Upper lobe of right lung (tissue), 1 donor: ENCODE results near the gene ERGIC2. TPM values are rescaled to one million over a fixed set of nuclear protein-coding genes. Genes with fewer than 3 reads are reported as not detected.

Experiments used
- ATAC-seq: fragments of 200-7000 bp; cut with Tn5 transposase; one replicate; pipeline ENCODE4 v1.9.1; 2020; ENCODE audit warnings: mild to moderate bottlenecking, moderate library complexity
- DNase-seq: peaks from one replicate; pipeline ENCODE4 v3.0.0-alpha.2; 2020
- H3K27ac ChIP-seq: fragments of 200-600 bp; one replicate; pipeline ENCODE4 v1.8.0; 2022
- H3K27me3 ChIP-seq: fragments of 200-600 bp; one replicate; pipeline ENCODE4 v1.8.0; 2022; ENCODE audit warnings: mild to moderate bottlenecking
- H3K36me3 ChIP-seq: fragments of 200-600 bp; one replicate; pipeline ENCODE4 v1.8.0; 2022
- H3K4me1 ChIP-seq: fragments of 200-600 bp; one replicate; pipeline ENCODE4 v1.8.0; 2022
- H3K4me3 ChIP-seq: fragments of 200-600 bp; one replicate; pipeline ENCODE4 v1.8.0; 2022; ENCODE audit warnings: mild to moderate bottlenecking
- H3K9me3 ChIP-seq: fragments of 200-600 bp; one replicate; pipeline ENCODE4 v1.8.0; 2022
- intact Hi-C: fragments of 100-400 bp; cut with DNase I; formaldehyde crosslinking; loops from one replicate; pipeline ENCODE4 v1.11.0; 2022
- total RNA-seq: library from RNA; stranded (reverse); fragmentation: NEBNext Ultra II Directional; extraction: Animal tissue kit (Norgen Biotek cat#: 25700); gene quantifications from one replicate; pipeline ENCODE4 v1.2.1, GENCODE V29; 2021
- TF ChIP-seq, protein P1 (sequence below): fragments of 200-600 bp; IDR thresholded peaks from one replicate; pipeline ENCODE4 v1.8.0; 2022; ENCODE audit warnings: antibody characterized with exemption
- donor health status: DM: no; HTN: yes; CAD: no; lungs with severe emphysema.

The ERGIC2 gene
- total RNA-seq, 1 donor from 2014 or later: 64.0 TPM

DNA sequence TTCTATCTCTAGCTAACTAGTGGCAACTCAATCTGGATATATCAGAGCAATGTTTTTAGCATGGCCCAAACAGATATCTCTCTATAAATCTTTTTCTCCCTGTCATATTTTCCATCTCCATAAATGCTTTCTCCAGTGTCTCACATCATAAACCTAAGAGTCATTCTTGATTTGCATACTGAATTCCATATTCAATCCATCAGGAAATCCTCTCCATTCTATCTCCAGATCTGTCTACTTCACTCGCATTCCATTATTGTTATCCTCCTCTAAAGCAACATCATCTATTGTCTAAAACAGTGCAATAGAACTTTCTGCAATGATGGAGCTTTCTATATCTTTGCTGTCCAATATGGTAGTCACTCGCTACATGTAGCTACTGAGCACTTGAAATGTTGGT lies 45.5 kb upstream of the ERGIC2 start:
- intact Hi-C loops: no loop called here

DNA sequence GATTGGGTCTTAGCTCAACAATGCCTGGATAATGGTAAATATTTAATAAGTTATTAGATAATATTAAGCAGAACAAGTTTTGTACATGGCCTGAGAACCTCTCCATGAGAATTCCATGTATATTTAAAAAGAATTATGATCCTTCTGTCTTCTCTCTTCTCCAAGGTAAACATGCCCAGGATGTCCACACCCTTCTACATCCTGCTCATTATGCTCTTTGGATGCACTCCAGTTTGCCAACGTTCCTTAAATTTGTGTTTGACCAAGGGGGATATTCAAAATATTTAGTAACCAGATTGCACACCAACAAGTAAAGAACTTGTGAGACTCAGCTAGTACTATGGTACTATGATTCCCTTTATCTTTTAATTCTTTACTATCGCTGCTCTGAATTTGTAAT lies 44.8 kb upstream of the ERGIC2 start:
- no peaks in the 10 kb centered on the region for H3K4me1 ChIP-seq
- H3K27ac ChIP-seq: peak overlapping the region; percentile 25
- ATAC-seq (no peak), DNase-seq (no peak)
- H3K36me3 ChIP-seq: no peaks in the 10 kb centered on the region
- H3K9me3 ChIP-seq: no peaks in the 10 kb centered on the region
- no peaks in the 10 kb centered on the region for H3K27me3 ChIP-seq
- no peak overlapping the region for H3K4me3 ChIP-seq
- TF ChIP-seq, protein P1, sequence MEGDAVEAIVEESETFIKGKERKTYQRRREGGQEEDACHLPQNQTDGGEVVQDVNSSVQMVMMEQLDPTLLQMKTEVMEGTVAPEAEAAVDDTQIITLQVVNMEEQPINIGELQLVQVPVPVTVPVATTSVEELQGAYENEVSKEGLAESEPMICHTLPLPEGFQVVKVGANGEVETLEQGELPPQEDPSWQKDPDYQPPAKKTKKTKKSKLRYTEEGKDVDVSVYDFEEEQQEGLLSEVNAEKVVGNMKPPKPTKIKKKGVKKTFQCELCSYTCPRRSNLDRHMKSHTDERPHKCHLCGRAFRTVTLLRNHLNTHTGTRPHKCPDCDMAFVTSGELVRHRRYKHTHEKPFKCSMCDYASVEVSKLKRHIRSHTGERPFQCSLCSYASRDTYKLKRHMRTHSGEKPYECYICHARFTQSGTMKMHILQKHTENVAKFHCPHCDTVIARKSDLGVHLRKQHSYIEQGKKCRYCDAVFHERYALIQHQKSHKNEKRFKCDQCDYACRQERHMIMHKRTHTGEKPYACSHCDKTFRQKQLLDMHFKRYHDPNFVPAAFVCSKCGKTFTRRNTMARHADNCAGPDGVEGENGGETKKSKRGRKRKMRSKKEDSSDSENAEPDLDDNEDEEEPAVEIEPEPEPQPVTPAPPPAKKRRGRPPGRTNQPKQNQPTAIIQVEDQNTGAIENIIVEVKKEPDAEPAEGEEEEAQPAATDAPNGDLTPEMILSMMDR: no peak
- intact Hi-C loops: no loop called here

More for the DNA sequence above, 45.5 kb upstream of the ERGIC2 start:
- DNase-seq (no peak), ATAC-seq (no peak)
- Histone ChIP-seq H3K27ac (peak overlapping the region; percentile 25), H3K4me3 (no peak overlapping the region), H3K36me3 (no peaks in the 10 kb centered on the region), H3K4me1 (no peaks in the 10 kb centered on the region), H3K9me3 (no peaks in the 10 kb centered on the region), H3K27me3 (no peaks in the 10 kb centered on the region)
- TF ChIP-seq, protein P1: no peak

DNA sequence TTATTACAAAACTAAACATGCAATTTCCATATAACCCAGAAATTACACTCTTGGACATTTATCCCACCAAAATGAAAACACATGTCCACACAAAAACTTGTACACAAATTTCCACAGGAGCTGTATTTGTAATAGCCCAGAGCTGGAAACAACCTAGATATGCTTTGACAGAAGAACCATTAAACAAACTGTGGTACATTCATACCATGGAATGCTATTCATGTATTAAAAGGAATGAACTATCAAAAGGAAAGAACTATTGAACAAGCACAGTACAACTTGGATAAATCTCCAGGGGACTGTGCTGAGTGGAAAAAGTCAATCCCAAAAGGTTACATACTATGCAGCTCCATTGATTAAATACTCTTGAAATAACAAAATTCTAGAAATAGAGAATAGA lies 35.8 kb upstream of the ERGIC2 start:
- Histone ChIP-seq H3K9me3 (no peaks in the 10 kb centered on the region), H3K4me1 (no peaks in the 10 kb centered on the region), H3K27me3 (no peaks in the 10 kb centered on the region), H3K4me3 (no peak overlapping the region), H3K36me3 (no peaks in the 10 kb centered on the region), H3K27ac (no peak overlapping the region)
- intact Hi-C loops: no loop called here
- ATAC-seq (no peak), DNase-seq (no peak)
- TF ChIP-seq, protein P1: no peak

DNA sequence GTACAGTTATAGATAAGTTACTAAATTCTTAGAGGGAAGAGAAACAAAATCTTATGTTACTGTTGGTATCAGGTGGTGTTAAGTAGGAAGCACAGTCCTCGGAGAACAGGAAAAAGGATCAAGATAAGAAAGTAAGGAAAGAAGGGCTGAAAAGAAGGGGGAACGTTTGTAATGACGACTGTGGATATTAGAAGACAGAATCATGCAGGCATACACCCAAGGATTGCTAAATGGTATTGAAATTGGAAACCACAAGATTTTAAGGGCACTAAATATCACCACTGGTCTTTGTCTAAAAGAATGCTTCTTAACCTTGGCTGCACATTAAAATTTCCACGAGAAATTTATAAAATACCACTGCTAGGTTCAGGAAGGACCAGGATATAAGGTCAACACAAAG lies 34.1 kb upstream of the ERGIC2 start:
- ATAC-seq (no peak), DNase-seq (no peak)
- TF ChIP-seq, protein P1: no peak
- Histone ChIP-seq H3K4me1 (no peaks in the 10 kb centered on the region), H3K36me3 (no peaks in the 10 kb centered on the region), H3K4me3 (no peak overlapping the region), H3K27me3 (no peaks in the 10 kb centered on the region), H3K27ac (no peak overlapping the region), H3K9me3 (no peaks in the 10 kb centered on the region)
- intact Hi-C loops: no loop called here

DNA sequence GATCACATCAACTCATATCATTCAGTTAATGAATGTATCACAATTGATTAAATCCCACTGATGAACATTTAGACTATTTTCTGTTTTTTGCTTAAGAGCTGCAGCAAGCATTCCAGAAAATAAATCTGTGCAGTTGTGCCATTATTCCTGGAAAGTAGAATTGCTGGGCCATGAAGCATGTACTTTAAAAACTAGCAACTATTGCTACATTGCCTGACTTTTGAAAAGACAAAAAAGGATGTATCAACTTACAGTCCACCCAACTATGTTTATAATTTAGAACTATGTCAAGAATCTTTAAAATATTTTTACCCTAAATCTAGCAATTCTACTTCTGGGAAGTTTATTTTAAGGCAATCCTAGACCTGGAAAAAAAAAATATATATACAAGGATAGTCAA lies 33.4 kb upstream of the ERGIC2 start:
- Histone ChIP-seq H3K9me3 (no peaks in the 10 kb centered on the region), H3K27me3 (no peaks in the 10 kb centered on the region), H3K4me3 (no peak overlapping the region), H3K36me3 (no peaks in the 10 kb centered on the region), H3K27ac (no peak overlapping the region), H3K4me1 (no peaks in the 10 kb centered on the region)
- TF ChIP-seq, protein P1: no peak
- DNase-seq (no peak), ATAC-seq (no peak)
- intact Hi-C loops: no loop called here

DNA sequence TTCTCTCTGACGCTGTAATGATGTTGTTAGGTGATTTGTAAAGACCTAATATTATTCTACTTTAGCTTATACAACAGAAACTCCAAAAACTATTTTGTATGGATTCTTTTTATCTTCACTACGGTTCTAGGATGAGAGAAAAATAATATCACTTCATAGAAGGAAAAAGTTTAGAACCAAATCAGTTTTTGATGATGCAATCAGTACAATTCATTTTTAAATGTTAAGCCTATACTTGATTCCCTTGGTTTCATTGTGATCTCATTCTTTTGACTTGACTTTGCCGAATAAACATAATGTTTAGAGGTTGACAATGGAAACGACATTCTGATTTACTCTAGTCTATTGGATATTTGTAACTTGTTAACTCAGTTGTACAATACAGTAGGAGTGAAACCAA lies 24.6 kb upstream of the ERGIC2 start:
- intact Hi-C loops: no loop called here
- TF ChIP-seq, protein P1: no peak
- no peak for ATAC-seq
- Histone ChIP-seq H3K9me3 (no peaks in the 10 kb centered on the region), H3K27me3 (no peaks in the 10 kb centered on the region), H3K4me1 (no peaks in the 10 kb centered on the region), H3K36me3 (no peaks in the 10 kb centered on the region), H3K27ac (no peak overlapping the region), H3K4me3 (no peak overlapping the region)
- no peak for DNase-seq
